Right kidney (tissue), 1 donor: ENCODE measurements around the gene DOK3.

Source experiments
- DNase-seq: peaks from one replicate; pipeline ENCODE4 v3.0.0-alpha.2; 2016

The DOK3 gene

GRCh38 chr5:177465044-177465443 lies 44.6 kb downstream of the DOK3 start:
- DNase-seq = no peak

GRCh38 chr5:177462021-177462670 lies 47.5 kb downstream of the DOK3 start:
- no peak for DNase-seq

GRCh38 chr5:177459819-177460628 lies 49.6 kb downstream of the DOK3 start:
- DNase-seq = no peak

GRCh38 chr5:177459357-177459756 lies 50.3 kb downstream of the DOK3 start:
- DNase-seq = no peak

- no peak for DNase-seq
Measured at GRCh38 chr5:177458912-177459350, 50.7 kb downstream of the DOK3 start.

GRCh38 chr5:177457852-177458681 lies 51.6 kb downstream of the DOK3 start:
- DNase-seq = no peak

- peak; percentile 63 for DNase-seq
Measured at GRCh38 chr5:177456976-177457851, 52.4 kb downstream of the DOK3 start.

- no peak for DNase-seq
Measured at GRCh38 chr5:177456591-177456964, 53.0 kb downstream of the DOK3 start.

GRCh38 chr5:177455661-177456590 lies 53.7 kb downstream of the DOK3 start:
- peak; percentile 90 for DNase-seq

GRCh38 chr5:177455036-177455660 lies 54.5 kb downstream of the DOK3 start:
- DNase-seq = peak; percentile 92

- DNase-seq = peak; percentile 97
Measured at GRCh38 chr5:177454397-177455035, 55.1 kb downstream of the DOK3 start.

GRCh38 chr5:177453852-177454396 lies 55.7 kb downstream of the DOK3 start:
- peak; percentile 90 for DNase-seq

GRCh38 chr5:177452688-177453638 lies 56.7 kb downstream of the DOK3 start:
- DNase-seq = no peak
